Cardiac fibroblast (primary cell): Measurements from ENCODE around the gene NBPF12.
"Not testable (repeated sequence)": the region's sequence is repeated elsewhere in the genome, so short reads cannot be mapped to it uniquely, and the experiment has no call there.

ENCODE experiments used
- DNase-seq, 2 donors: peaks; one replicate each; pipeline versions ENCODE4 v3.0.0 to v3.0.0-alpha.2; 2010; ENCODE audit warnings: low read depth in 2 of 2
- H3K4me3 ChIP-seq, 2 donors: replicated peaks in 1 of 2; 1 replicate in 1 of 2; 2 replicates in 1 of 2; pipeline ENCODE4 v1.5.1; 2011; ENCODE audit warnings: low read depth in 2 of 2, low read length in 2 of 2, mild to moderate bottlenecking in 2 of 2, moderate library complexity in 1 of 2
- CTCF ChIP-seq: IDR thresholded peaks from one replicate; pipeline ENCODE4 v1.5.1; 2011; ENCODE audit warnings: low read depth, mild to moderate bottlenecking, low read length, inconsistent platforms

Gene NBPF12

DNA sequence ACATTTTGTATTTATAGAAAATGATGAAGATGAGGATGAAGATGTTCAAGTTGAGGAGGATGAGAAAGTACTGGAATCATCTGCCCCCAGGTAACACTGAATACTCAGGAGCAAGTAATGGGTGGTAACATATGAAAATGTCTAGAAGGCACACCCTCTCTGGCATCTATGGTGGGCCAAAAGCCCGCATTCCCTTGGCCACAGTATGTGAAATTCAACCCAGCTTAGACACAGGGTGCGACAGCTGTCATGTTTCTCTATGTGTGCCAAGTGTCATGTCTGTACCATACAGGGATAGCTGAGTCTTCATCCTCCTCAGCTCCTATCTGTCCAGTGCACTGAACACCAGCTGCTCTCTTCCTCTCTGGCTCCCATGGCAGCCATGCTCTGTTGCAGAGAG is 26.2 kb downstream of the NBPF12 start:
- not testable (repeated sequence) for H3K4me3 ChIP-seq, DNase-seq

- DNase-seq = peak; percentile 15 to 31
- TF ChIP-seq CTCF = peak; percentile 25
- not testable (repeated sequence) for H3K4me3 ChIP-seq
Measured at GRCh38 chr1:146966351-146966750, 28.2 kb downstream of the NBPF12 start.

DNA sequence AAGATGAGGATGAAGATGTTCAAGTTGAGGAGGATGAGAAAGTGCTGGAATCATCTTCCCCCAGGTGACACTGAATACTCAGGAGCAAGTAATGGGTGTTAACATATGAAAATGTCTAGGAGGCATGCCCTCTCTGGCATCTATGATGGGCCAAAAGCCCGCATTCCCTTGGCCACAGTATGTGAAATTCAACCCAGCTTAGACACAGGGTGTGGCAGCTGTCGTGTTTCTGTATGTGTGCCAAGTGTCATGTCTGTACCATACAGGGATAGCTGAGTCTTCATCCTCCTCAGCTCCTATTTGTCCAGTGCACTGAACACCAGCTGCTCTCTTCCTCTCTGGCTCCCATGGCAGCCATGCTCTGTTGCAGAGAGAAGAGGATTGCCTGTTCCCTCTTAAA is 32.5 kb downstream of the NBPF12 start:
- H3K4me3 ChIP-seq, DNase-seq: not testable (repeated sequence)

- not testable (repeated sequence) for H3K4me3 ChIP-seq, DNase-seq
Measured at GRCh38 chr1:146972681-146973080, 34.6 kb downstream of the NBPF12 start.

DNA sequence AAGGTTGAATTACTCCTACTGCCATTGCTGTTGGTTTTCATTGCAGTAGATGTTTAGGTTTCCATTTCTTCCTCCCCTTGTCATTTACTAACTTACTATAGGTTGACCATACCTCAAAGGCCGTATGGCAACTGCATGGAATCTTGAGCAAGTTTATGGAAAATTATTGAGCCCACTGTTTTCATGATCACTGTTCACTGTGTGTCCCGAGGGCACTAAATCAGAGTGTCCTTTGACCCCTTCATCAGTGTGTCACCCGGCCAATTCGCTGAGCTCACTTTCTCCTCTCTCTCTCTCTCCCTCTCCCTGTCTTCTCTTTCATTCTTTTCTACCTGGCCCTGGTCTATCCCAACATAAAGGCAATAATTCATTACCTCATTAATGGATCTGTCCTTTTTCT is 47.7 kb downstream of the NBPF12 start:
- not testable (repeated sequence) for H3K4me3 ChIP-seq, DNase-seq

DNA sequence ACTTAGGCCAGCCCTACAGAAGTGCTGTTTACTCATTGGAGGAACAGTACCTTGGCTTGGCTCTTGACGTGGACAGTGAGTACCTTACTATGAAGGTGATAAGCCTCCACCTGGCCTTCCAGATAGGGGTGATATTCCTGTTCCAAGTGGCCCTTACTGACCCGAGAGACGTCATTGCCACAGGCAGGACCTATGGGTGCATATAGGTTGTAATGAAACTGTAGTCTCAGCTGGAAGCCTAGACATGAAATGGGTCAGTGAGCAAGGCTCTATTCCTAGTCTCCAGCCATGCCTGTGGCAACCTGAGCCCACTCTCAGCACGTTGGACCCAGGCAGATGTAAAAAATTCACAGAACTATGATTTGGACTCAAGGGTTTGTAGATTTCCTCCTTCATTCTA is 48.3 kb downstream of the NBPF12 start:
- not testable (repeated sequence) for H3K4me3 ChIP-seq, DNase-seq

DNA sequence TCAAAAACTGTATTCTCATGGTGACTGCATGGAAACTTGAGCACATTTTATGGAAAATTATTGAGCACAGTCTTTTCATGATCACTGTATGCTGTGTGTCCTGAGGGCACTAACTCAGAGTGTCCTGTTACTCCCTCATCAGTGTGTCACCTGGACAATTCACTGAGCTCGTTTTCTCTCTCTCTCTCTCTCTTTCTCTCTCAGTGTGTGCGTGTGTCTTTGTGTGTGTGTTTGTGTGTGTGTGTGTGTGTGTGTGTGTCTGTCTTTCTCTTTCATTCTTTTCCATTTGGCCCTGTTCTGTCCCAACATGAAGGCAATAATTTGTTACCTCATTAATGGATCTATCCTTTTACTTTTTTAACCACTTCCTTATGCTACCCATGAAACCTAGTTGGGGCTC is 49.4 kb downstream of the NBPF12 start:
- not testable (repeated sequence) for H3K4me3 ChIP-seq, DNase-seq

GRCh38 chr1:146989455-146989854 is 51.3 kb downstream of the NBPF12 start:
- DNase-seq, H3K4me3 ChIP-seq: not testable (repeated sequence)

- DNase-seq = not testable (repeated sequence)
Measured at GRCh38 chr1:147008495-147008894, 70.4 kb downstream of the NBPF12 start.

GRCh38 chr1:147026975-147027374 is 88.9 kb downstream of the NBPF12 start:
- H3K4me3 ChIP-seq, DNase-seq: not testable (repeated sequence)

More at GRCh38 chr1:147008495-147008894, 70.4 kb downstream of the NBPF12 start:
- H3K4me3 ChIP-seq = not testable (repeated sequence)

DNA sequence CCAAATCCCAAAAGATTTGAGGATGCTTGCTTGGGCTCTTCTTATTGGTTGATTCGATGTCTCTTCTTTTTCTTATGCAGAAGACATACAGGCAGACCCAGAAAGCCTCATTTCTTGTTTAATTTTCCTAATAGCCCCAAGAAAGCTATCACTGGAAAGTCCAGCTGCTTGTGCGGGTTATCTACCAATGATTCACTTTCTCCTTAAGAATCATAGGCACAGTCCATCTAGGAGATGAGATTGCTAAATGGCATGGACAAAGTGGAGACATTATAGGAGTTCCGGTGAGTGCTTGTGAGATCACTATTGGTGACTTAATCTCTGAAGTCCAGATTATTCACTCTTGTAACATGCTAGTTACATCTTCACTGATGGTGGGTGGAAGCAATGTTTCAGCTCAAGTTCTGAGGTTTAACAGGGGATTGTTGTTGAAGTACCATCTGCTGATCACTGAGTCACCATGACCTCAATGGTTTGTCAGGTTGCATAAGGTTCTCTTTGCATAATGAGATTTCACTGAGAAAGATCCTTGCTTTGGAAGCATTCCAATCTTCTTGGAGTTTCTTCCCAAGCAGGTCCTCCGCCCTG is 92.0 kb downstream of the NBPF12 start:
- H3K4me3 ChIP-seq = not testable (repeated sequence)
- DNase-seq = peak in 1 of 2 donors; percentile 59

GRCh38 chr1:147039916-147040315 is 101.8 kb downstream of the NBPF12 start:
- H3K4me3 ChIP-seq = no peak overlapping the region
- DNase-seq = no peak
- TF ChIP-seq CTCF = no peak

- DNase-seq, H3K4me3 ChIP-seq: not testable (repeated sequence)
Measured at GRCh38 chr1:147042891-147043290, 104.8 kb downstream of the NBPF12 start.

- not testable (repeated sequence) for DNase-seq
Measured at GRCh38 chr1:147044511-147044910, 106.4 kb downstream of the NBPF12 start.

More at GRCh38 chr1:147044511-147044910, 106.4 kb downstream of the NBPF12 start:
- H3K4me3 ChIP-seq = not testable (repeated sequence)
